ENCODE results near the gene DHRS7C.
A peak's percentile ranks its signal among the peaks of the same experiment; 100 is the strongest.
"Not testable (repeated sequence)": the region's sequence is repeated elsewhere in the genome, so short reads cannot be mapped to it uniquely, and the experiment has no call there.

The DHRS7C gene

GRCh38 chr17:9809409-9809808, 18.0 kb upstream of the DHRS7C start:
- no peak for DNase-seq

GRCh38 chr17:9806699-9807098, 15.3 kb upstream of the DHRS7C start:
- DNase-seq, result no peak

DNA sequence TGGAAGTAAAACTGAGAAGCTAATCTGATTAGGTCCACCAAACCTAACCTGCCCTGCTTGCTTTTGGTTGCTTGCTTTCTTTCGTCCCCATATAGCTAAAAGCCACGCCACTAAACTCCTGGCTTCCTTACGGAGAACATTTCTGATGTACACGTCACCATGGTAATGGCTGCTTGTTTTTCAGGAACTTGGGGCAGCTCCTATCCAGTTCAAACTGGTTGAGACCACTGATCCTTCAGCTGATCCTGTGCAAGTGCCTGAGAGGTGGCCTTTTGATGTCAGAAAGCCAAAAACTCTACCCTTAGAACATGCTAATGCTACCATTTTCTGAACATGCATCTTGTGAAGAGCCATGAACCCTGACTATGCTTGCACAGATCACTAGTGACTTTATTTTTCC, 14.4 kb upstream of the DHRS7C start:
- DNase-seq, result no peak

DNA sequence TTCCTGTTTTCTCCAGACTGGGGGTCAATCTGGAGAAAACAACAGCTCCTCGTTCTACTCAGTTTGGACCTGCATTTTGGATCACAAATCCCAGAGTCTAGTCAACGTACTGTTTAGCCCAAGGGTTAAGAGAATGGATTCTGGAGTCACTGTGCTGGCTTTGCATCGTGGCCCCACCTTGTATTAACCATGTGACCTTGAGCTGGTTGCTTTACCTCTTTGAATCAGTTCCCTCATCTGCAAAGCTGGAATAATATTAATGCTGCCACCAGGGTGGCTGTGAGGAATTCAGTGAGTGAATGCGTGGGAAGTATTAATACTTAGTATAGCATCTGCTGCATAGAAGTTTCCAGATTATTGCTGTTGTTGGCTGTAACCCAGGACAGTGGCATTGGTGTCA, 11.3 kb upstream of the DHRS7C start:
- DNase-seq, result no peak

DNA sequence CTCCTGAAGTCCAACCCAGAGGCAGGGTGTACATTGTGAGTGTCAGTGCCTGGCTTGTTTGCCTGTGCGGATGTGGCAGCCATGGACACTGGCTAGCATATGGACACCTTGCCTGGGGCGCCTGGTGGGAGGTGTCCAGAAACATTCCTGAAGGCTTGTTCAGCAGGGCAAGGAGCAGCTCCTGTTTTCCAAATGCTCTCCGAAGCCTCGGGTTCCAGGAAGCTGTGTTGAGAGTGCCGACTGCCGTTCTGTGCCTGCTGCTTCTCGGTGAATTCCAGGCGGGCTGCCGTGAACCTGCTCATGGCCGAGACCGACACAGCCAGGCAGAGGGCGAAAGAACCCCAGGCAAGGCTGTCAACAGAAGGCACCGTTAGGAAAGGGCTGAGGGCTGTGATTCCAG, 10.9 kb upstream of the DHRS7C start:
- peak in 1 of 4 experiments; percentile 7 for DNase-seq

- DNase-seq, result no peak
Observed at GRCh38 chr17:9801505-9801904, 10.1 kb upstream of the DHRS7C start.

DNA sequence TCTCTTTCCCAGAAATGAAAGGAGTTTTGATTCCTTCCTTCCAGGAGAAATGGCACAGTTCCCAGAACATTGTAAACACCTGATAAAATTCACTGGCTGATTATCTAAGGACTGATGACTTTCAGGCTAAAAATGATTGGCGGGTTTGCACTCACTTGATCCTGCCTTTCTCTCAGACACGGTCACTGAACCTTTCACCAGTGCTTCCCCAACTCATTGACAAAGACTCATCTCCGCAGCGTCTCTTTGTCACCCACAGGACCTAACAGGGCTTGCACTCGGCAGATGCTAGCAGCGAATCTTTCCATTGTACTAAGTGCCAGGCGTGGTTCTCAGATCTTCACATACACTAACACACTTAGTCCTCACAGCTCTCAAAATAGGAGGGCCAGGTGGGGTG, 7.3 kb upstream of the DHRS7C start:
- no peak for DNase-seq

DNA sequence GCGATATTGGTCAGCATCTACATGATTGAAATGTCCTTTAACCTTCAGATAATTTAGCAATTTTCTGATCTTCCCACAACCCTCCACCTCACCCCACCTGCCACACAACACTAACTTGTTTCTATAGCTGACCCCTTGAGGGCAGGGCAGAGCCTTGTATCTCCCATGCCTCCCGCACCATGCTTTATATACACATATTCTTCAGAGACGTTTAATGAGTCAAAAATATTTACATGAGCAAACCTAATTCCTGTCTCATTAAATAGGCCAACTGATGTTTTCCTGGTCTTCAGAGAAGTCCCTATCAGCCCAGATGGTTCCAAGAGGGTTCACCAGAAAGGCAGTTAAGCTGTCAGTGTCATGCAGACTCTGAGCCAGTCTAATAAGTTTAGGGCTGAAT, 6.6 kb upstream of the DHRS7C start:
- DNase-seq, result no peak

GRCh38 chr17:9792181-9792840, 919 bp upstream of the DHRS7C start:
- DNase-seq, result no peak

- no peak for DNase-seq
Observed at GRCh38 chr17:9790316-9790715, 1.1 kb downstream of the DHRS7C start.

- no peak for DNase-seq
Observed at GRCh38 chr17:9788601-9789000, 2.8 kb downstream of the DHRS7C start.

DNA sequence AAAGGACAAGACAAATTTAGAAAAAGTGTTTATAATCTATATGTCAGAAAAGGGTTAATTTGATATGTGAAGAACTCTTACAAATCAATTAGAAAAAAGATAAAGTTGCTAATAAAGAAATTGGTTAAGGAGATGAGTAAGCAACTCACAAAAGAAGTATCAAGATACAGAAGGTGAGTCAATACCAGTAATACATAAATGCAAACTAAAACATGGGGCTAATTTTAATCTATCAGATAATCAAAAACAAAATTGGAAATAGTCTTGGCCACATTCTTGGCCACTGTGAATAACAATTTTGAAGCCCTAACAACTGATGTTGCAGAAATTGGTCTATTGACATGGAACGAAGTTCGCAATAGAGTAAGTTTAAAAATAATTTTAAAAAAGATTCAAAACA, 6.8 kb downstream of the DHRS7C start:
- no peak for DNase-seq

- DNase-seq, result not testable (repeated sequence)
Observed at GRCh38 chr17:9783465-9783864, 7.9 kb downstream of the DHRS7C start.

DNA sequence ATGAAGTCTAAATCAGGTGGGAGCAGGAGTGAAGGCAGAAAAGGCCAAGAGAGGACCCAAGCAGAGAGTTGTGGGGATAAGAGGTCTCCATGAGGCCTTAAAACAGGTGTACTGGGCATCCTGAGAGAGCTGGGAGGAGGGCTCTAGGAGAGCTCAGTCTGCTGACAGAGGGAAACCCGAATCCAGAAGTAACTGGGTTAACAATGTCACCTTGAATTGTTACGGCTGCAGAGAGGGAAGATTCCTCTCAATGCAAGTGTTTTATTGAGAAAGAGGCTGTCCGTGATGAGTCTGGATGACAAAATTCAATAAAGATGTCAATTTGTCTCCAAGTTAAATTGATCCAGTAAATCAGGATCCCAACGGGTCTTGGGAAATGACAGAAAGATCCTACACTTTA, 8.3 kb downstream of the DHRS7C start:
- no peak for DNase-seq

GRCh38 chr17:9780552-9780951, 10.8 kb downstream of the DHRS7C start:
- DNase-seq, result no peak

- DNase-seq, result no peak
Observed at GRCh38 chr17:9776911-9777310, 14.5 kb downstream of the DHRS7C start.

DNA sequence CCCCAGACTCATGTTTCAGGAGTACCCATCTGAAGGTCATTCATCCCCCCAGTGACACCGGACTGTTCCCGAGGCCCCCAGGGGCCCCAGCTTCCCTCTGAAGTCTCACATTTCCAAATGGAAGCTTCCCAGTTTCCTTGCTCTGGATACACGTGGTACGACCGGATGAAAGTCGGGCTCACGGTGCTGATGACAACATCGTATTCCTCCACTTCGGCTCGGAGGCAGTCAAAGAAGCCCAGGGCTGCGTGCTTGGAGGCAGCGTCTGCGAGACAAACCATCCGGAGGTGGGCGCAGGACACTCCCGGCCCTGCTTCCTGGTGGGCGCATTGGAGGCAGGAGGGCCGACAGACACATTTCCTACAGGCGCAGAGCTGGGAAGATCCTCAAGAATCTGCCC, 18.7 kb downstream of the DHRS7C start:
- DNase-seq, result no peak

DNA sequence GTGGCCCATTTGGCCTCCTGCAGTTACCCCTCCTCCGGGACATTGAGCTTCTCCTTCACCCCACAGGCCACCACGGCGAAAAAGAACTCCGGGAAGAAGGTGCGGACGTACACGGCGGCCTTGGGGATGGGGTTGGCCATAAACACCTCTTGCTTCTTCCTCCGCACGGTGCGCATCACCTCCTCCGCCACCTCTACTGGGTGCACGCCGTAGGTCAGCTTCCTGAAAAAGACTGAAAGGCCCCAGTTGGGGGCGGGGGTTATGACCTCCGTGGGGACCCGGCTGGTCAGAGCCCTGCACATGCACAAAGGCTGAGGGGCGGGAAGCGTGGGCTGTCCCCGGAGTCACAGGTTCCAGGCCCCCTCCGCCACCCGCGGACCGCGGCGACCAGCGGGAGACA, 19.9 kb downstream of the DHRS7C start:
- DNase-seq, result no peak

DNA sequence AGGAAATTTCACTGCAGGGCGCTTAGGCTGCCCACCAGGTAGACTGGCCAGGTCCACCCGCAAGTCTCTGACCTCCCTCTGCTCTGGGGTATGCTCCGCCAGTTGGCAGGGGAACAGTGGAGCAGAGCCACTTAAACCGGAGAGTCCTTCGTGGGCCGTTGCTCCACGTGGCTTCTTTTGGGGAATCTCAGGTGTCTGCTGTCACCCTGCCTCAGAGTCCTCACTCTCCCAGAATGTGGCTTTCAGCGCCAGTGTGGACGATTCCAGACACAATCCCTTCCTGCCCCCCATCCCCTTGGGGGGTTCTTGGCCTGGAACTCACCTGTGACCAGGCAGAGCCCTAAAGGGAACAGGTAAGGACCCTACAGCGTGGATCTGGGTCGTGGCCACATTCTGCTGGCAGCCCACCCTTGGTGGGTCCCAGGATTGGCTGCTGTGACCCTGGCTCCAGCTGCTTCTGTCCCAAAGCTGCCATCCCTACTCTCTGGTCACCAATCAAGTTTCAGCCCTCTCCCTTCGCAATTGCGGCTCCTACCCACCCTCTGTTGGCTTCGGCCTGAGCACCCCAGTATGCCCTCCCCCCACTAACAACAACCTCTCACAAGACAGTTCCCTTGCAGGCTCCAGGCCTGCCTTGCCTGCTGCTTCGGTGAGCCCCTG, 22.2 kb downstream of the DHRS7C start:
- no peak for DNase-seq

GRCh38 chr17:9768381-9768934, 22.9 kb downstream of the DHRS7C start:
- DNase-seq, result peak in 3 of 4 experiments; percentile 22 to 65 (median 51)

GRCh38 chr17:9767432-9767991, 23.9 kb downstream of the DHRS7C start:
- no peak for DNase-seq

GRCh38 chr17:9766970-9767369, 24.4 kb downstream of the DHRS7C start:
- DNase-seq, result no peak

GRCh38 chr17:9765322-9765721, 26.1 kb downstream of the DHRS7C start:
- DNase-seq, result no peak

DNA sequence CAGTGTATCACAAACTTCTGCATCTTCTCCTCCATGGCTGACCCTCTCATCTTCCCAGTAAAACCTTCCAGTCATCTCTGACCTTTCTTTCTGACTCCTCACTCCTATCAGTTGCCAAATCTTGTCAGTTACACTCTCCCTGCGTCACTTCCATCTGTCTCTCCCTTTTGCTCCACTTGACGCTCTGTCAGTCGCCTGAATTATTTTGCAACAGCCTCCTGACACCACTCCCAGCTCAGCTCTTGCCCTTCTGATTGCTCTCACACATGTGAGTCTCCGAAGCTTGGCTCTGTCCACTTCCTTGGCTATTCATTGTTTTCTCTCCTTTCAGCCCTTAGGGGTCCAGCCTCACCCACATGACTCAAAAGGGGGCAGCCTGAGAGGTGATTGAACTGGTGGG, 27.7 kb downstream of the DHRS7C start:
- peak in 2 of 4 experiments; percentile 8 to 27 for DNase-seq
